Activated CD8-positive, alpha-beta memory T cell treated with anti-CD3 and anti-CD28 coated beads, Interleukin-2, amount 50 U/mL, for 24 hours (primary cell): ENCODE data around the gene LGR6.

ENCODE experiments used
- DNase-seq: peaks from one replicate; pipeline ENCODE4 v3.0.0-alpha.2; 2020; ENCODE audit errors: extremely low read depth

LGR6 gene

GRCh38 chr1:202266061-202266765, 72.6 kb downstream of the LGR6 start:
- no peak for DNase-seq

- no peak for DNase-seq
Measured at GRCh38 chr1:202268032-202268431, 74.4 kb downstream of the LGR6 start.

- DNase-seq = no peak
Measured at GRCh38 chr1:202268817-202269216, 75.2 kb downstream of the LGR6 start.

- DNase-seq = no peak
Measured at GRCh38 chr1:202270871-202271326, 77.3 kb downstream of the LGR6 start.

DNA sequence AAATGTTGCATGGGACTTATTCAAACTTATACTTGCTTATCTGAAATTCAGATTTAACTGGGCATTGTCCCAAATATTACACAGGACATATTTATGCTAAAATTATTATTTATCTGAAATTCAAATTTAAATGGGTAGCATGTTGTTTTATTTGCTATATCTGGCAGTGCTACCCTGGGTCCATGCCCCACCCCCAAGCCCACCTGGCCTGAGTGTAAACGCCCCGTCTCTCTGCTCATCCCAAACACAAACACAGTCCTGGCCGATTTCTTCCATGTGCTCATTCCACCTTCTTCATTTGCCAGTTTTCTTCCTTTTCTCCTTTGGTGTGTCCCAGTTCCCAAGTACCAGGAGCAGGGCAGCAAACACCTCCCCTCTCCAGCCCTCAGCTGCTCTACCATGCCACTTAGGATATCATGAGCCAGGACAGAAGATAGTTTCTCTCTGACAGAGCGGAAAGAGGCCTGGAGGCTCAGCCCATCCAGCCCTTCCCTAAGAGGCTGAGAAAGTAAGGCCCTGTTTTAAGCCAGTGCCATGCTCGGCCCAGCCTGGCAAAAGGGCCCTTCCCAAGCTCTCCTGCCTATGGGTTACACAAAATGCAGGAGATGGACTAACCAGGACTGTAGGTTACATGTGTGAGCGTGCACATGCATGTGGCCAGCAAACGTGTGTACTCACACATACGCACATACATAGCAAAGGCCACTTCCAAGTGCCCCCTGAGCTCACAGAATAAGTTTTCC, 78.7 kb downstream of the LGR6 start:
- DNase-seq = no peak

DNA sequence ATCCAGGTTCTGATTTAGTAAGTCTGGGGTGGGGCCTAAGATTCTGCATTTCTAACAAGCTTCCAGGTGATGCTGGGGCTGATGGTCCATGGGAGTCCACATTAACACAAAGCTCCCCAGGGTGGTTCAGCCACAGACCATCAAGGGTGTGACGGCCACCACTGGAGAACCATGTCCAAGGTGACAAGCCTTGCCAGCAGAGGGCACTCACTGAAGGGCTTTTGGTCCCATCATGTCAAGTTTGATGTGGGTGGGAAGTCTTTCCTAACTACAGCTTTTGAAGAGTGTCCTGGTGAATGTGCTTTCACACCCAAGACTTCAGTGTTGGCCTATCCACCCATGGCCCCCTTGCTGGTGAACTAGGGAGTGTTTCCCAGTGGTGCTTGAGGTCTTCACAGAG, 81.0 kb downstream of the LGR6 start:
- no peak for DNase-seq

DNA sequence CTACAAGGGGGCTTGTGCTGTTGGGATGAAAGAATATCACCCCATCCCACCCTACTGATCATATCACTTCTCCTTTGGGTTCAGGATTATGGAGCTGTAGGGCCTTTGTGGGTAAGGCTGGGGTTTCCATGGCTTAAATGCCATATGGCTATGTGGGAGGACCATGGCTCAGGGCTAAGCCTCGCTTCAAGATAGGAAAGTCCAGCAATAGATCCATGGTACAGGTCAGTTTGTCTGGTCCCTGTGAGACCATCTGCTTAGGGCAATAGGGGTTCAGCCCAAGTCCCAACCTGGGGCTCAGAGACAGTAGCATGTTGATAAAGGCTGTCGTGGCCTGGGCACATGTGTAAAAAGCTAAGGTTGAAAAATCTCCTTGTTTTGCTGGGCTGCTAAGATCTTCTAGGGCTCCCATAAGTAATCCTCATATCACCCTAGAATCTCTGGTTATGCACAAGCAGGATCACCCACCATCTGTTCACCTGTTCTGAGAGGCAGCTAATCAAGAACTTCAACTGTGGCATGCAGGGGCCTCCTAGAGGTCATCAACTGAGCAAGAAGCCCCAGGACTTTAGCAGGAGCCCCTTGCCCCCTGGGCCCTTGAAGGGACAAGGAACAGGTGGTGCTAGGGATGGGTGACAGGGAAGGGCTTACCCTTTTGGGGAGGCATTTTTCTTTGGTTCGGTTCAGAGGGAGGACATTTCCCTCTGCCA, 81.6 kb downstream of the LGR6 start:
- DNase-seq = no peak

- DNase-seq = no peak
Measured at GRCh38 chr1:202276081-202276715, 82.6 kb downstream of the LGR6 start.

DNA sequence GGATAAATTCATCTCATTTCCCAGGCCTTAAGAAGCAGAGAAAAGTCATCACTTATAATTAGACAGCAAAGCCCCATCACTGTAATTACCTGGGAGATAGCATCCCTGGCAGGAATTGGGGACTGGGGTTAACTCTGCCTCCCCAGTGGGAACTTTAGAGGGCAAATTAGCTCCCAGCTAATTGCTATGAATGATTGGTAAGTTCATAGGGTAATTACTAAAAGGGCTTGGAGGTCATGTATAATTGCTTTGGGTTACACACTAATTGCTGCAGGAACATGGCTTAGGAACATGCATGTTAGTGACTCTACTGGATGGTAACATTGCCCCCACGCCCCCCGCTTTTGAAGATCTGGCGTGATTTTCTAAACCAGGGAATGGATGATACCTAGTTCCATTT, 83.3 kb downstream of the LGR6 start:
- DNase-seq = no peak

GRCh38 chr1:202278751-202279150, 85.2 kb downstream of the LGR6 start:
- no peak for DNase-seq

GRCh38 chr1:202279806-202280205, 86.2 kb downstream of the LGR6 start:
- DNase-seq = no peak

- DNase-seq = no peak
Measured at GRCh38 chr1:202280595-202280994, 87.0 kb downstream of the LGR6 start.

GRCh38 chr1:202281316-202282024, 87.9 kb downstream of the LGR6 start:
- DNase-seq = no peak

DNA sequence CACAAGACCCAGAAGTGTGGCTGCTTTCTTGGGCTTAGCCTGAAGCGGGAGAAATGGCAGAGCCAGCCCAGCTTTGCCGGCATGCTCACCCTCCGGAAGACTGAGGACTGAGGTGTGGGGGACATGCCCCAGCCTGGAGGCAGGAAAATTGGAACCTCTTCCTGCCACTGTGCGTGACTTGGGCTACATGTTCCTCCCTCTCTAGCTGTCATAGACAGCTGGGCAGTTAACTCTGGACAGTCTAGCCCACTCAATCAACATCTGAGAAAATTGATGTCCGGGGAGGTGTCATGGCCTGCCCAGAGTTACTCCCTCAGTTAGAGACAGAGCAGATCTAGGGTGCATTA, 88.4 kb downstream of the LGR6 start:
- DNase-seq = no peak

DNA sequence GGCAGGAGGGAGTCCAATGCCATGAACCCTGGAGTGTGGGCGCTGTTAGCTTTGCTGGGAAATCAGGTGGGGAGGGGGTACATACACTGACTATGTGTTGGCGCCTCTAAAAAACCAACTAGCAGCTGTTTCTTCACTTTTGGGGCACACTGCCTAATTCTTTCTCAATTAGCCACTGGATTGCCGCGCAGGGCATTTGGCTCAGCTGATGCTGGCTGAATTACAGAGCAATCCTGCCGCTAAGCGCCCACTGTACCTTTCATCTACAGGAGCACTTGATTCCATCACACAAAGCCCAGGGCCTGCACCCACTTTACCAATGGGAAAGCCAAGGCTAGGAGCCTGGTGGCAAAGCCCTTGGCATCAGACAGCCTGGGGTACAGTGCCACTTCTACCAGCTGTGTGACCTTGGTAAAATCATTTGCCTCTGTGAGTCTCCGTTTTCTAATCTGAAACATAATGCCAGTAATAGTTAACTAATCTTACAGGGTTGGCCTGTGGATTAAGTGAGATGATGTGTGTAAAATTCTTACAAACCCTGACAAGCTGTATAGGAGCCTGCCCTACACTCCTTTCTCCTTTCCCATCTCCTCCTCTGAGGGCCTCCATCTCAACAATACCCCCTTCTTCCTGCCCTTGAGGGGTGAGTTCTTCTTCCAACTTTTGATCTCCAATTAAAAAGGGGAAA, 89.1 kb downstream of the LGR6 start:
- no peak for DNase-seq

GRCh38 chr1:202283379-202283844, 89.8 kb downstream of the LGR6 start:
- no peak for DNase-seq

GRCh38 chr1:202283991-202284390, 90.4 kb downstream of the LGR6 start:
- no peak for DNase-seq

GRCh38 chr1:202285908-202286307, 92.3 kb downstream of the LGR6 start:
- no peak for DNase-seq

DNA sequence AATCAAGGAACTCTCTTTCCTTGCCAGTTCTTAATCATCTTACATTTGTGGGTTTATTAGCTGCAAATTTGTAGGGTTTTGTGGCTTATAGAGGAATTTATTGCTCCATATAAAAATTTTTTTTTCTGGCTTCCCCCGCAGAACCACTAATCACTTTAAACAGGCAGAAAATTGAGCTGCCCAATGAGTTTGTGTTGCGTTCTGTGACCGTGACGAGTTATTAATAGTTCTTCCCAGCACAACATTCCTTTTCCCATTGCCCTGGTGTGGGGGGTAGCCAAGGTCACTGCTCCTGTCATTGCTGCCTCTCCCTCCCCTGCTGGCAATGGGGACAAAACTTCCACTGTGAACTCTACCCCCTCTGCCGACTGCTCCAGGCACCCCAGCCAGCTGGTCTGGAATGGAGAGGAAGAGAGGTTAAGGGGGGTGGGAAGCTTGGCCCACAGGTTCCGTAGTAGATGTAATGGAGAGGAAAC, 93.1 kb downstream of the LGR6 start:
- DNase-seq = no peak

DNA sequence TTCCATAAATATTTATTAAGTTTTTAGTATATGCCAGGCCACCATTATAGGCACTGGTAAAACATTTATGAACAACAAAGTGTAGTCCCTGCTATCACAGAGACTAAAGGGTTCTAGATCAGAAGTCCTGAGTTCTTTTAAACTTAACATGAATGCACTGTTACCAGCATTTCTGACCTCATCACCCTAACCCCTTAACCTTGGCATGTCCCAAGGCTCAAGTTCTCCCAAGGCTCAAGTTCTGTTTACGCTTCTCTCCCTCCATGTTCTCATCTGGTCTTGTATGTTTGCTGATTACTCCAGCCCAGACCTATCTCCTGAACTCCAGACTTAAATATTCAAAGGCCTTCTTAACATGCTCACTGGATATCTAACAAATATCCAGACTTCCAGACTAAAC, 93.6 kb downstream of the LGR6 start:
- DNase-seq = no peak

DNA sequence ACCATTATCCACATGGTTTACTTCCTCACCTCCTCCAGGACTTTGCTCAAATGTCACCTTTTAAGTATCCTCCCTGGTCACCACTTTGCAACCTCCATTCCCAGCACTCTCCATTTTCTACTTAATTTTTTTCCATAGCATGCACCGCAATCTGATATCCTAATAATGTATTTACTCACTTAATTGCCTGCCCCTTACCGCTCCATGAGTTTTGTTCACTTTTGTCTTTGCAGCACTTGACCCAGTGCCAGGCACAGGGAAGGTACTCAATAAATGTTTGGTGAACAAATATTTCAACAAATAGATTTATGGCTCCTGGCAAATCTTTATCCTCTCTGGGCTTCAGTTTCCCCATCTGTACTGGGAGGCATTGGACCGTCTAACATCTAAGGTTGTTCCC, 94.6 kb downstream of the LGR6 start:
- DNase-seq = no peak
